HEK293 (cell line): Measurements from ENCODE around the gene SZRD1.

Experiments
- GLIS2 ChIP-seq: fragments of 450-650 bp; formaldehyde crosslinking; IDR thresholded peaks from 2 replicates; pipeline ENCODE4 v1.5.1; 2016; ENCODE audit warnings: missing biosample characterization, missing genetic modification characterization
- HOXC10 ChIP-seq: sonication (generic); formaldehyde crosslinking; IDR thresholded peaks from 2 replicates; pipeline ENCODE4 v1.8.1; 2023; ENCODE audit warnings: mild to moderate bottlenecking, missing genetic modification reagents
- KLF7 ChIP-seq: fragments of 450-650 bp; formaldehyde crosslinking; IDR thresholded peaks from 2 replicates; pipeline ENCODE4 v1.5.1; 2016; ENCODE audit warnings: missing biosample characterization, missing genetic modification characterization, borderline replicate concordance
- MZF1 ChIP-seq: fragments of 450-650 bp; formaldehyde crosslinking; IDR thresholded peaks from 2 replicates; pipeline ENCODE4 v1.5.1; 2017; ENCODE audit warnings: missing biosample characterization, missing genetic modification characterization, borderline replicate concordance
- PATZ1 ChIP-seq: fragments of 450-650 bp; formaldehyde crosslinking; IDR thresholded peaks from 2 replicates; pipeline ENCODE4 v1.5.1; 2016; ENCODE audit warnings: missing biosample characterization, missing genetic modification characterization
- SCRT2 ChIP-seq: fragments of 450-650 bp; formaldehyde crosslinking; IDR thresholded peaks from 2 replicates; pipeline ENCODE4 v1.5.1; 2016; ENCODE audit warnings: missing biosample characterization, missing genetic modification characterization
- YY1 ChIP-seq: fragments of 450-650 bp; formaldehyde crosslinking; IDR thresholded peaks from 2 replicates; pipeline ENCODE4 v1.5.1; 2018; ENCODE audit warnings: missing biosample characterization, missing genetic modification characterization
- ZBTB20 ChIP-seq: fragments of 450-650 bp; formaldehyde crosslinking; IDR thresholded peaks from 2 replicates; pipeline ENCODE4 v1.5.1; 2016; ENCODE audit warnings: missing biosample characterization, missing genetic modification characterization
- ZEB2 ChIP-seq: fragments of 450-650 bp; formaldehyde crosslinking; IDR thresholded peaks from 2 replicates; pipeline ENCODE4 v1.5.1; 2016; ENCODE audit warnings: missing biosample characterization, missing genetic modification characterization
- ZNF121 ChIP-seq: fragments of 450-650 bp; formaldehyde crosslinking; IDR thresholded peaks from 2 replicates; pipeline ENCODE4 v1.5.1; 2016; ENCODE audit warnings: missing biosample characterization, missing genetic modification characterization
- ZNF133 ChIP-seq: fragments of 450-650 bp; formaldehyde crosslinking; IDR thresholded peaks from 2 replicates; pipeline ENCODE4 v1.5.1; 2016; ENCODE audit warnings: missing biosample characterization, missing genetic modification characterization
- ZNF138 ChIP-seq: fragments of 450-650 bp; formaldehyde crosslinking; IDR thresholded peaks from 2 replicates; pipeline ENCODE4 v1.5.1; 2016; ENCODE audit warnings: missing biosample characterization, missing genetic modification characterization, borderline replicate concordance
- ZNF174 ChIP-seq: fragments of 450-650 bp; formaldehyde crosslinking; IDR thresholded peaks from 2 replicates; pipeline ENCODE4 v1.5.0; 2017; ENCODE audit warnings: missing biosample characterization, mild to moderate bottlenecking, missing genetic modification characterization
- ZNF274 ChIP-seq, 2 experiments: fragments of 200-500 bp in 1 of 2; fragments of 450-650 bp in 1 of 2; sonication (Bioruptor generic) in 1 of 2; formaldehyde crosslinking in 1 of 2; IDR thresholded peaks; 2 replicates each; pipeline versions ENCODE4 v1.5.1 to v1.6.1; 2014 to 2016; ENCODE audit warnings: borderline replicate concordance in 1 of 2, inconsistent platforms in 1 of 2, low read length in 1 of 2, missing biosample characterization in 1 of 2, missing genetic modification characterization in 1 of 2
- ZNF292 ChIP-seq: fragments of 450-650 bp; formaldehyde crosslinking; IDR thresholded peaks from 2 replicates; pipeline ENCODE4 v1.5.1; 2016; ENCODE audit warnings: low read depth, missing biosample characterization, missing genetic modification characterization, borderline replicate concordance
- ZNF341 ChIP-seq: fragments of 450-650 bp; formaldehyde crosslinking; IDR thresholded peaks from 2 replicates; pipeline ENCODE4; 2016; ENCODE audit warnings: low read depth, missing biosample characterization, missing genetic modification characterization
- ZNF350 ChIP-seq: fragments of 450-650 bp; formaldehyde crosslinking; IDR thresholded peaks from 2 replicates; pipeline ENCODE4 v1.5.0; 2017; ENCODE audit warnings: missing biosample characterization, mild to moderate bottlenecking, missing genetic modification characterization
- ZNF366 ChIP-seq: fragments of 450-650 bp; formaldehyde crosslinking; conservative IDR thresholded peaks from 2 replicates; pipeline ENCODE4 v1.5.1; 2016; ENCODE audit warnings: missing biosample characterization, missing genetic modification characterization
- ZNF394 ChIP-seq: fragments of 450-650 bp; formaldehyde crosslinking; IDR thresholded peaks from 2 replicates; pipeline ENCODE4 v1.5.1; 2016; ENCODE audit warnings: missing biosample characterization, missing genetic modification characterization, mild to moderate bottlenecking, moderate library complexity, borderline replicate concordance
- ZNF416 ChIP-seq: fragments of 450-650 bp; formaldehyde crosslinking; IDR thresholded peaks from 2 replicates; pipeline ENCODE4 v1.5.1; 2016; ENCODE audit warnings: missing biosample characterization, missing genetic modification characterization
- ZNF530 ChIP-seq: fragments of 450-650 bp; formaldehyde crosslinking; IDR thresholded peaks from 2 replicates; pipeline ENCODE4 v1.5.1; 2016; ENCODE audit warnings: low read depth, missing biosample characterization, missing genetic modification characterization
- ZNF621 ChIP-seq: fragments of 450-650 bp; formaldehyde crosslinking; IDR thresholded peaks from 2 replicates; pipeline ENCODE4 v1.5.1; 2017; ENCODE audit warnings: missing biosample characterization, missing genetic modification characterization
- ZNF660 ChIP-seq: fragments of 450-650 bp; IDR thresholded peaks from 2 replicates; pipeline ENCODE4 v1.5.1; 2018; ENCODE audit warnings: missing biosample characterization, mild to moderate bottlenecking, missing genetic modification characterization
- ZNF664 ChIP-seq: fragments of 450-650 bp; formaldehyde crosslinking; IDR thresholded peaks from 2 replicates; pipeline ENCODE4 v1.5.1; 2016; ENCODE audit warnings: missing biosample characterization, missing genetic modification characterization
- ZNF785 ChIP-seq: fragments of 450-650 bp; formaldehyde crosslinking; IDR thresholded peaks from 2 replicates; pipeline ENCODE4 v1.5.1; 2016; ENCODE audit warnings: missing biosample characterization, missing genetic modification characterization
- ZSCAN16 ChIP-seq: fragments of 450-650 bp; formaldehyde crosslinking; IDR thresholded peaks from 2 replicates; pipeline ENCODE4 v1.5.1; 2016; ENCODE audit warnings: missing biosample characterization, missing genetic modification characterization
- ZSCAN4 ChIP-seq: fragments of 450-650 bp; formaldehyde crosslinking; IDR thresholded peaks from 2 replicates; pipeline ENCODE4 v1.5.1; 2017; ENCODE audit warnings: missing biosample characterization, missing genetic modification characterization
- TF ChIP-seq, protein P1 (sequence below): fragments of 450-650 bp; formaldehyde crosslinking; IDR thresholded peaks from 2 replicates; pipeline ENCODE4 v1.5.1; 2016; ENCODE audit warnings: missing biosample characterization, missing genetic modification characterization
- TF ChIP-seq, protein P2 (sequence below): fragments of 450-650 bp; IDR thresholded peaks from 2 replicates; pipeline ENCODE4 v1.5.1; 2018; ENCODE audit warnings: missing biosample characterization, mild to moderate bottlenecking, missing genetic modification characterization
- TF ChIP-seq, protein P3 (sequence below): fragments of 450-650 bp; formaldehyde crosslinking; IDR thresholded peaks from 2 replicates; pipeline ENCODE4 v1.5.1; 2016; ENCODE audit warnings: missing biosample characterization, missing genetic modification characterization

Gene SZRD1

GRCh38 chr1:16440470-16441281, 73.6 kb downstream of the SZRD1 start, which contains the start of gene NECAP2 (continued):
- TF ChIP-seq ZNF121 (tag by site-specific recombination), result no peak
- no peak for TF ChIP-seq ZNF664 (tag by site-specific recombination)
- no peak for TF ChIP-seq ZNF621 (tag by site-specific recombination)
- TF ChIP-seq ZEB2 (tag by site-specific recombination), result peak; percentile 98
- TF ChIP-seq ZNF416 (tag by site-specific recombination), result no peak
- peak; percentile 100 for TF ChIP-seq ZNF394 (tag by site-specific recombination)
- TF ChIP-seq GLIS2 (tag by site-specific recombination), result 0 out of 2 replicates have a peak, but pooled peaks have one; percentile 42
- TF ChIP-seq, protein P1, sequence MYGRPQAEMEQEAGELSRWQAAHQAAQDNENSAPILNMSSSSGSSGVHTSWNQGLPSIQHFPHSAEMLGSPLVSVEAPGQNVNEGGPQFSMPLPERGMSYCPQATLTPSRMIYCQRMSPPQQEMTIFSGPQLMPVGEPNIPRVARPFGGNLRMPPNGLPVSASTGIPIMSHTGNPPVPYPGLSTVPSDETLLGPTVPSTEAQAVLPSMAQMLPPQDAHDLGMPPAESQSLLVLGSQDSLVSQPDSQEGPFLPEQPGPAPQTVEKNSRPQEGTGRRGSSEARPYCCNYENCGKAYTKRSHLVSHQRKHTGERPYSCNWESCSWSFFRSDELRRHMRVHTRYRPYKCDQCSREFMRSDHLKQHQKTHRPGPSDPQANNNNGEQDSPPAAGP (tag by site-specific recombination), result peak; percentile 96
- 0 out of 2 replicates have a peak, but pooled peaks have one; percentile 81 for TF ChIP-seq ZNF785 (tag by site-specific recombination)
- no peak for TF ChIP-seq ZNF133
- no peak for TF ChIP-seq ZNF274 (IDR thresholded peaks at IDR 0.05; ENCODE audit: low read length)
- no peak for TF ChIP-seq ZNF274 (tag by site-specific recombination; IDR thresholded peaks at IDR 0.05; ENCODE audit: borderline replicate concordance)
- TF ChIP-seq ZNF292 (tag by site-specific recombination), result no peak
- no peak for TF ChIP-seq MZF1 (tag by site-specific recombination)
- TF ChIP-seq ZNF350 (tag by site-specific recombination), result no peak
- peak; percentile 97 for TF ChIP-seq ZNF660 (tag by site-specific recombination)
- no peak for TF ChIP-seq ZNF138 (tag by site-specific recombination)
- peak; percentile 33; the same call in 1 of the 2 replicates for TF ChIP-seq ZBTB20 (tag by site-specific recombination)
- TF ChIP-seq PATZ1 (tag by site-specific recombination), result no peak
- TF ChIP-seq ZNF530 (tag by site-specific recombination), result no peak
- TF ChIP-seq KLF7 (tag by site-specific recombination), result peak; percentile 50; the same call in 1 of the 2 replicates
- TF ChIP-seq ZSCAN4 (tag by site-specific recombination), result 0 out of 2 replicates have a peak, but pooled peaks have one; percentile 41
- no peak for TF ChIP-seq ZSCAN16 (tag by site-specific recombination)
- TF ChIP-seq ZNF341 (tag by site-specific recombination), result no peak
- TF ChIP-seq ZNF174, result no peak
- TF ChIP-seq, protein P2, sequence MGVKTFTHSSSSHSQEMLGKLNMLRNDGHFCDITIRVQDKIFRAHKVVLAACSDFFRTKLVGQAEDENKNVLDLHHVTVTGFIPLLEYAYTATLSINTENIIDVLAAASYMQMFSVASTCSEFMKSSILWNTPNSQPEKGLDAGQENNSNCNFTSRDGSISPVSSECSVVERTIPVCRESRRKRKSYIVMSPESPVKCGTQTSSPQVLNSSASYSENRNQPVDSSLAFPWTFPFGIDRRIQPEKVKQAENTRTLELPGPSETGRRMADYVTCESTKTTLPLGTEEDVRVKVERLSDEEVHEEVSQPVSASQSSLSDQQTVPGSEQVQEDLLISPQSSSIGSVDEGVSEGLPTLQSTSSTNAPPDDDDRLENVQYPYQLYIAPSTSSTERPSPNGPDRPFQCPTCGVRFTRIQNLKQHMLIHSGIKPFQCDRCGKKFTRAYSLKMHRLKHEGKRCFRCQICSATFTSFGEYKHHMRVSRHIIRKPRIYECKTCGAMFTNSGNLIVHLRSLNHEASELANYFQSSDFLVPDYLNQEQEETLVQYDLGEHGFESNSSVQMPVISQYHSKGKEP (tag by site-specific recombination), result no peak
- TF ChIP-seq SCRT2 (tag by site-specific recombination), result no peak; the same call in none of the 2 replicates
- peak; percentile 89 for TF ChIP-seq ZNF366 (tag by site-specific recombination)
- TF ChIP-seq YY1 (tag by site-specific recombination), result peak; percentile 81
- TF ChIP-seq, protein P3, sequence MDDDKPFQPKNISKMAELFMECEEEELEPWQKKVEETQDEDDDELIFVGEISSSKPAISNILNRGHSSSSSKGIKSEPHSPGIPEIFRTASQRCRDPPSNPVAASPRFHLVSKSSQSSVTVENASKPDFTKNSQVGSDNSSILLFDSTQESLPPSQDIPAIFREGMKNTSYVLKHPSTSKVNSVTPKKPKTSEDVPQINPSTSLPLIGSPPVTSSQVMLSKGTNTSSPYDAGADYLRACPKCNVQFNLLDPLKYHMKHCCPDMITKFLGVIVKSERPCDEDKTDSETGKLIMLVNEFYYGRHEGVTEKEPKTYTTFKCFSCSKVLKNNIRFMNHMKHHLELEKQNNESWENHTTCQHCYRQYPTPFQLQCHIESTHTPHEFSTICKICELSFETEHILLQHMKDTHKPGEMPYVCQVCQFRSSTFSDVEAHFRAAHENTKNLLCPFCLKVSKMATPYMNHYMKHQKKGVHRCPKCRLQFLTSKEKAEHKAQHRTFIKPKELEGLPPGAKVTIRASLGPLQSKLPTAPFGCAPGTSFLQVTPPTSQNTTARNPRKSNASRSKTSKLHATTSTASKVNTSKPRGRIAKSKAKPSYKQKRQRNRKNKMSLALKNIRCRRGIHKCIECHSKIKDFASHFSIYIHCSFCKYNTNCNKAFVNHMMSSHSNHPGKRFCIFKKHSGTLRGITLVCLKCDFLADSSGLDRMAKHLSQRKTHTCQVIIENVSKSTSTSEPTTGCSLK (tag by site-specific recombination), result no peak
- no peak for TF ChIP-seq HOXC10 (CRISPR knock-in tag)
